HUDEP-2 (cell line): ENCODE results near the gene LMF1.
"Not testable (repeated sequence)": the region's sequence is repeated elsewhere in the genome, so short reads cannot be mapped to it uniquely, and the experiment has no call there.

ENCODE experiments used
- DNase-seq, 76 experiments: peaks; one replicate each; lab custom pipeline; 2025; ENCODE audit not compliant: unreplicated experiment in 76 of 76; lab: John Stamatoyannopoulos, UW

The LMF1 gene

GRCh38 chr16:886084-886543 is 84.7 kb downstream of the LMF1 start:
- no peak for DNase-seq

DNA sequence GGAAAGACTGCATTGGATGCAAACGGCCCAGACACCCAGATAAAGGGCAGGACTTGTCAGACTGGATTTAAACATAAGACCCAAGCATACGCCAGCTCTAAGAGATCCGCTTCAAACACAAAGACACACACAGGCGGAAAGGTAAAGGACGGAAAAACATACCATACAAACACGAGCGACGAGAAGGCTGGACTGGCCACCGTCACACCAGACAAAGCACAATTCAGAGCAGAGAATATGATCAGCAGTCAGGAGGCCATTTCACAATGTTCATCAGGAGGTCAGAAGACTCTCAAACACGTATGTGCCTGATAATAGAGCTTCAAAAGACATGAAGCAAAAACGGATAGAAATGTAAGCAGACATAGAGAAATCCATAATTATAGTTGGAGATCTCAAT is 85.4 kb downstream of the LMF1 start:
- no peak for DNase-seq

DNA sequence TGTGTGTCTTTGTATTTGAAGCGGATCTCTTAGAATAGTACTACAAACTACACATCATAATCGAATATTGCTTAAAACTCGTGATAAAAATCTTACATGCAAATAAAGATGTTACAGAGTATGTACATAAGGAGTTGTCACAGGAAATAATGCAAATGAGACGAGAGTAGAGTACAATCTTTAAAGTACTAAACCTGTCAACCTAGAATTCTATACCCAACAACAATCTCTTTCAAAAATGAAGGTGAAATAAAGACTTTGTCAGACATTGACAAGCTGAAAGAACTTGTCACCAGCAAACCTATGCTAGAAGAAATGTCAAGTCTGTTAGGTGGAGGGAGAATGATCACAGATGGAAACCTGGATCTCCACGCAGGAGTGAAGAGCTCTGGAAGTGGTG is 86.6 kb downstream of the LMF1 start:
- no peak for DNase-seq

DNA sequence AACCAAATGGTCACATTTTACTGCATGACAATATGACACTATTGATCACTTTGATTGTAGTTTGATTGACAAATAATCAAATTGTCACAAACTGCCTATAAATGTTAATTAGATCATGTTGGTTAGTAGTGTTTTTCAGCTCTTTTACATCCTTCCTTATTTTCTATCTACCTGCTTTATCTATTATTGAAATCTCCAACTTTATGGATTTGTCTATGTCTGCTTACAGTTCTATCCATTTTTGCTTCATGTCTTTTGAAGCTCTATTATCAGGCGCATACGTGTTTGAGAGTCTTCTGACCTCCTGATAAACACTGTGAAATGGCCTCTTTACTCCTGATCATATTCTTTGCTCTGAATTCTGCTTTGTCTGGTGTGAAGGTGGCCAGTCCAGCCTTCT is 87.0 kb downstream of the LMF1 start:
- DNase-seq: no peak

GRCh38 chr16:883340-883739 is 87.4 kb downstream of the LMF1 start:
- no peak for DNase-seq

DNA sequence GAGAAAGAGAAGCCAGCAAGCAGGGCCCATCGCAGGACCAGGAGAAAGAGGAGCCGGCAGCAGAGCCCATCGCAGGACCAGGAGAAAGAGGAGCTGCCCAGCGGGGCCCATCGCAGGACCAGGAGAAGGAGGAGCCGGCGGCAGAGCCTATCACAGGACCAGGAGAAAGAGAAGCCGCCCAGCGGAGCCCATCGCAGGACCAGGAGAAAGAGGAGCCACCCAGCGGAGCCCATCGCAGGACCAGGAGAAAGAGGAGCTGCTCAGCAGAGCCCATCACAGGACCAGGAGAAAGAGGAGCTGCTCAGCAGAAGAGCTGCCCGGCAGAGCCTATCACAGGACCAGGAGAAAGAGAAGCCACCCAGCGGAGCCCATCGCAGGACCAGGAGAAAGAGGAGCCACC is 88.1 kb downstream of the LMF1 start:
- not testable (repeated sequence) for DNase-seq

DNA sequence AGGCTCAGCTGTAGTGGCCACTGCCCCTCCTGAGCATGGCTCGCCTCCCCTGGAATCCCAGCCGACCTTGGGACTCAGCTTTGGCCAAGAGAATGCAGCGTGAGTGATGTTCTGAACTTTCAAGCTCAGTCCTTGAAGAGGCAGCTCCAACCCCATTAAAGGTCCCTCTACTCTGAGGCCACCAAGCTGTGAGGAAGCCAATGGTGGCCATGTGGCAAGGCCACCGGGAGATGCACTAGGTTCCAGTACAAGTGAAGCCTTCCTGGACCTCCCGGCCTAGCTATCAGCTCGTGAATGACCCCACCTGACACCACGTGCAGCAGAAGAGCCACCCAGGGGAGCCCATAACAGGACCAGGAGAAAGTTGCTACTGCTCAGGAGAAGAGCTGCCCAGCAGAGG is 88.5 kb downstream of the LMF1 start:
- DNase-seq: no peak

DNA sequence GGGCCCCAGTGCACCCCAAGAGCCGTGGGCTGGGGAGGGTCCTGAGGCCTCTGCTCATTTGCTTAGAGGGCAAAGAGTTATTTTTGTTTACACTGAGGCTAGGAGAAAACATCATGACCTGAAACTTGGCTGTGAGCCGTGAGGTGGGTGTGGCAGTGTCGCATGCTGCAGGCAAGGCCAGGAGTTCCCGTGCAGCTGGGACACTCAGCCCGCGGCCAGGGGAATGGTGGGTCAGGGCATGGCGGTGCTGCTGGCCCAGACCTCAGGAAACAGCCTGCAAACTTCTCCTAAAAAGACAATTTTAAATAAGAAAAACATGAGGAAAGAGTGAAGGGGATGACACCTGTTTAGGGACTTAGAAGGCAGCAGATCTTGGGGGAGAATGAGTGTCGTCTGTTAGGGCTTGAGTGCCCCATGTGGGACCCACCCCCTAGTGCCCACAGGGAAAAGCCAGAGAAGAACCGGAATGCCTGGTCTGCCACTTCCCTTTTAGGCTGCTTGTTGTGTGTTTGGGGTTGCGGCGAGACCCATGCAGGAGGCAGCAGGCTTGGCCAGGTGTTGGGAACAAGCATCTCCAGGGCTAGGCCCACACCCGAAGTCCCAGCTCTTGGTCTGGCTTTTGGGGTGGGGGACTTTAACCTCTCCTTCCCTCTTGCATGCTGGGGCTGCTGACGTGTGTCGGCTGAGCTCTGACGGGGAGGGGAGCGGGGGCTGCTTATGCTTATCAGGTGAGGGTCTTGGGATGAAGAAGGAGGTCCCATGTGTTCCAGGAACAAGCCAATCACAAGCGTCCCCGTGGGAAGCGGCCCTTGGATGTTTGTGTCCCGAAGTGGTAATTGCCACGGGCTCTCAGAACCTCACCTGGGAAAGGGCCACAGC is 89.3 kb downstream of the LMF1 start:
- no peak for DNase-seq

GRCh38 chr16:880471-881171 is 90.2 kb downstream of the LMF1 start:
- DNase-seq: no peak

- no peak for DNase-seq
Measured at GRCh38 chr16:879986-880385, 90.8 kb downstream of the LMF1 start.

- no peak for DNase-seq
Measured at GRCh38 chr16:879461-879861, 91.3 kb downstream of the LMF1 start.

- no peak for DNase-seq
Measured at GRCh38 chr16:878886-879285, 91.9 kb downstream of the LMF1 start.

GRCh38 chr16:878072-878784 is 92.6 kb downstream of the LMF1 start:
- DNase-seq: no peak

DNA sequence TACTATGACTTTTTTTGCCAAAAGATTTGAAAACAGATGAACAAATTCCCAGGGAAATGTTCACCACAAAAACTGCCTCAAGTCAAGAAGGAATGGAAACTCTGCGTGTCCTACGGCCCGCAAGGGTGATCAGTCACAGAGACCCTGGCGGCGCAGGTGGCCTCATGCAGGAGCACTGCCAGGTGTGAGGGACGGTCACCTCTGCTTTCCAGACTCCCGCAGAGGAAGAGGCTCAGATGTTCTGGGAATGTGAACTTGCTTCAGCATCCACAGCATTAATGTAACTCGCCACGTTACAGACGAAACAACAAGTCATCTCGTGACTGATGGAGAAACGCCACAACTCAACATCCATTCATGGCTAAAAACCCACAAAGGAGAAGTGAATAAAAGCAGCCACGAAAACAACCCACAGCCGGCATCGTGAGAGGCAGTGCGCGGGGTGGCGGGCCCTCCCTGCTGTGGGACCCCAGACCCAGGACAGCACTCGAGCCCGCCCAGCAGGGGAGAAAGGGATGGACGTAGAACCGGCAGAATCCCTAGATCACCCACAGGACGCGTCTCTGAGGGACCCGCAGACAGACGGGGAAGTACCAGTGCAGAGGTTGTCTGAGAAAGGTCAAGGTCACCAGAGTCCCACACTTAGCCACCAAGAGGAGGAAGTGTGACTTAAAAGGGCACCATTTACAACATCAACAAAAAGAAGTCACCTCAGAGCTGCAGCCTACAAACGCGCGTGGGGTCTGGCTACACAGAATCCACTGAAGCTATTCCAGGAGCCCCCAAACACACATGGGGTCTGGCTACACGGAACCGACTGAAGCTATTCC is 93.3 kb downstream of the LMF1 start:
- DNase-seq: no peak

GRCh38 chr16:876523-877241 is 94.1 kb downstream of the LMF1 start:
- DNase-seq: no peak

- no peak for DNase-seq
Measured at GRCh38 chr16:876041-876335, 94.8 kb downstream of the LMF1 start.

DNA sequence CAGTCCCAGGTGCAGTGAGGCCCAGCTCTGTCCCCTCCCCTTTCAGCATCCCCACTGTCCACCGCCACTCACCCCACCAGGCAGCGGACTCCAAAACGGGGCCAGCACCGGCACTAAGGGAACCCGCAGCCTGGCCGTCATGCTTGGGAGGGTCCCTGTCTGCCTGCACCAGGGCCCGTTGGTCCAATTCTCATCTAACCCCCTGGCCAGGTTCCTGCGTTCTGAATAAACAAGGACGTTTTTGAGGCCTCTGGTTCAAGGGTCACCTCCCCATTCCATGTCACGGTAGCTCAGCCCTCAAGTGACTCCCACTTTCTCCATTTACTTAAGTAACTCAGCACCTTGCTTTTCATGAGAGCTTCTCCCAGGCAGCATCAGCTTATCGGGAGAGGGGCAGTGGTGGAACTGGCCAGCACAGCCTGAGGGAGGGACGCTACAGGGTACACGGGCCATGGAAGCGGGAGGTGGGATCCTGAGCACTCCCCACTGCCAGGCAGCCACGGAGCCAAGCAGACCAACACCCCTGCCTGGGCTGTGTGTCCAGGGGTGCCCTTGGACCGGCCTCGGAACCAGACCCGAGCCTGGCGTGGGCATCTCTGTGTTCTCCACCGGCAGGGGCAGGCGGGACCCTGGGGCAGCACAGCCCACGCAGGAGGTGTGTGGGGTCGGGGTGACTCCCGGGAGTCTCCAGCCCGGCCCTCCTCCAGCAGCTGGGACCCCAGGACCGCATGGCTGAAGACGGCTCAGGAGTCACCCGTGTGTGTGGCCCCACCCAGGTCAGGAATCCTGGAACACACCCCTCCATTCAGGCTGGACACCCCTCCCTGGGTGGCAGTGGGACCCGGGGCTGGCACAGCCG is 95.4 kb downstream of the LMF1 start:
- no peak for DNase-seq

DNA sequence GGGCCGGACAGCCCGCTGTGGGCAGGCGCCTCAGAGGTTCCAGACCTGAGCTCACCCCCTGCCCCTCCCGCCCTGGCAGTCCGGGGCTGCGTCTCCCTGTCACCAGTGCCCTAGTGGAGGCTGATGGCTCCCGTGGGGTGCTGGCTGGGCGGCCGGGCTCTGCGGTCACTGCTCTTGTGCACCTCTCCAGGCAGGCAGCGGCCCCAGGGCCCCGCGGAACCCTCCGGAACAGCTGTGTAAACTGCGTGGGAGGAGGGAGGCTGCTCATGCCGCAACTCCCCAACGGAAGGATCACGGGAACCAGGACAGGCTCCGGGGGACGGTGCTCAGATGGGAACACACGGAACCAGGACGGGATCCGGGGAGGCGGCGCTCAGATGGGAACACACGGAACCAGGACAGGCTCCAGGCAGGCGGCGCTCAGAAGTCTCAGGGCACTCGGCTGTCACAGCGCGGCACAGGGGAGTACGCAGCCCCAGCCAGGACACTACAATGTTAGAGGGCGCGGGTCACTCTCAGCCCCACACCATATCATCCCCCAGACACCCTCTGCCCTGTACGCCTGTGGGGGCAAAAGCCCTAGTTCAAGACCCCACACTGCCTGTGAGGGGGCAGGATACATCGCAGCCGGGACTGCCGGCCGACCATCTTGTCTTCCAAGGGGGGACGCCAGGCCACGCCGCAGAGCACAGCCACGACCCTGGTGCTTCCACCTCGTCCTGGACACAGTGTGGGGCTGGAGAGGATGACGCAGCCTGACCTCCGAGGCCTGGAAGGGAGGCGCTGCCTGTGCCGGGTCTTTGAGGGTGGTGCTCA is 96.2 kb downstream of the LMF1 start:
- no peak for DNase-seq
